ENCODE data around the gene TAF4.

DNA sequence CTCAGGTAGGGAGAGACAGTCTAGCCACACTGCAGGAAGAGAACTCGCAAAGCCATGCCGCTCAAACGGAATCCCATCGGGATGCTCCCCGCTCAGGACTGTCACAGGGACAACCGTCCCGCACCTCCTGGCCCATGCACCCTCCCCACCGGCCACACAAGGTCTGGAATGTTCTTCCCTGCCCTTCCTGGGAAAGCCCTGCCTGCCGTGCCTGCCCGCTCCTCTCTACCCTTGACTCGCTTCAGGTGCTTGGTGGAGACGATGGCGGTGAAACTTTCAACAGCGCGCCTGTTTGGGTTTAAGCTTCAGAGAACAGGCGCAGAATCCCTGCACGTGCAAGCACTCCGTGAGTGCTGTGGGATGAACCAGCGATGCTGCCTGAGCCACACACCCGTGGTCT lies 20.6 kb downstream of the TAF4 start:
- TF ChIP-seq, protein P1, sequence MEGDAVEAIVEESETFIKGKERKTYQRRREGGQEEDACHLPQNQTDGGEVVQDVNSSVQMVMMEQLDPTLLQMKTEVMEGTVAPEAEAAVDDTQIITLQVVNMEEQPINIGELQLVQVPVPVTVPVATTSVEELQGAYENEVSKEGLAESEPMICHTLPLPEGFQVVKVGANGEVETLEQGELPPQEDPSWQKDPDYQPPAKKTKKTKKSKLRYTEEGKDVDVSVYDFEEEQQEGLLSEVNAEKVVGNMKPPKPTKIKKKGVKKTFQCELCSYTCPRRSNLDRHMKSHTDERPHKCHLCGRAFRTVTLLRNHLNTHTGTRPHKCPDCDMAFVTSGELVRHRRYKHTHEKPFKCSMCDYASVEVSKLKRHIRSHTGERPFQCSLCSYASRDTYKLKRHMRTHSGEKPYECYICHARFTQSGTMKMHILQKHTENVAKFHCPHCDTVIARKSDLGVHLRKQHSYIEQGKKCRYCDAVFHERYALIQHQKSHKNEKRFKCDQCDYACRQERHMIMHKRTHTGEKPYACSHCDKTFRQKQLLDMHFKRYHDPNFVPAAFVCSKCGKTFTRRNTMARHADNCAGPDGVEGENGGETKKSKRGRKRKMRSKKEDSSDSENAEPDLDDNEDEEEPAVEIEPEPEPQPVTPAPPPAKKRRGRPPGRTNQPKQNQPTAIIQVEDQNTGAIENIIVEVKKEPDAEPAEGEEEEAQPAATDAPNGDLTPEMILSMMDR (IDR thresholded peaks at IDR 0.05; ENCODE audit: extremely low read depth in 1 of 2, insufficient read depth in 1 of 2, low read depth in 1 of 2, low read length in 2 of 2), result no peak
- no peak for TF ChIP-seq POLR2A (IDR thresholded peaks at IDR 0.05; ENCODE audit: low read depth, low read length)
- no peak for TF ChIP-seq EZH2 (IDR thresholded peaks at IDR 0.05; ENCODE audit: borderline replicate concordance, low read depth, low read length, severe bottlenecking)
- TF ChIP-seq JUN (IDR thresholded peaks at IDR 0.05; ENCODE audit: borderline replicate concordance, insufficient read depth, insufficient read length, low read depth), result no peak
- TF ChIP-seq POLR2AphosphoS5 (IDR thresholded peaks at IDR 0.05; ENCODE audit: insufficient read depth, low read depth, low read length), result no peak
- TF ChIP-seq, protein P2, sequence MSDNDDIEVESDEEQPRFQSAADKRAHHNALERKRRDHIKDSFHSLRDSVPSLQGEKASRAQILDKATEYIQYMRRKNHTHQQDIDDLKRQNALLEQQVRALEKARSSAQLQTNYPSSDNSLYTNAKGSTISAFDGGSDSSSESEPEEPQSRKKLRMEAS (IDR thresholded peaks at IDR 0.05; ENCODE audit: insufficient read depth, insufficient read length), result no peak

All from endothelial cell of umbilical vein (primary cell).